Hepatocyte (in vitro differentiated cells): ENCODE results near the gene TMEM131L.
"Not testable (repeated sequence)": the region's sequence is repeated elsewhere in the genome, so short reads cannot be mapped to it uniquely, and the experiment has no call there.

Experiments used
- CTCF ChIP-seq: fragments of 200-600 bp; sonication (generic); IDR thresholded peaks from 2 replicates; pipeline ENCODE4 v1.5.1; 2016; ENCODE audit warnings: antibody characterized with exemption, mild to moderate bottlenecking; ENCODE audit not compliant: poor library complexity
- EZH2 ChIP-seq: fragments of 200-600 bp; sonication (generic); IDR thresholded peaks from 2 replicates; pipeline ENCODE4 v1.6.1; 2016; ENCODE audit warnings: antibody characterized with exemption, mild to moderate bottlenecking, borderline replicate concordance
- EZH2phosphoT487 ChIP-seq: fragments of 200-600 bp; sonication (generic); IDR thresholded peaks from one replicate; pipeline ENCODE4 v1.6.1; 2018; ENCODE audit warnings: antibody characterized with exemption, mild to moderate bottlenecking, low read depth, moderate library complexity; ENCODE audit not compliant: unreplicated experiment, severe bottlenecking

GRCh38 chr4:153609070-153609469, 142.9 kb downstream of the TMEM131L start:
- not testable (repeated sequence) for TF ChIP-seq CTCF, EZH2phosphoT487, EZH2
